ENCODE measurements around the gene POLD2.

POLD2 gene

GRCh38 chr7:44066494-44067063, 56.8 kb downstream of the POLD2 start:
- Histone ChIP-seq H3K4me3 (ENCODE audit: low read length) (no peak overlapping the region), H3K27me3 (ENCODE audit: control insufficient read depth, insufficient read depth, low read length) (peaks cover 20% of the 10 kb centered on the region), H3K9me3 (ENCODE audit: control insufficient read depth, low read depth, low read length) (no peaks in the 10 kb centered on the region), H3K4me1 (ENCODE audit: control insufficient read depth, low read depth, low read length) (peaks cover 26% of the 10 kb centered on the region), H3K36me3 (ENCODE audit: control insufficient read depth, low read depth, low read length) (no peaks in the 10 kb centered on the region), H3K9ac (ENCODE audit: low read length) (no peak overlapping the region), H3K27ac (ENCODE audit: low read length) (no peak overlapping the region)

DNA sequence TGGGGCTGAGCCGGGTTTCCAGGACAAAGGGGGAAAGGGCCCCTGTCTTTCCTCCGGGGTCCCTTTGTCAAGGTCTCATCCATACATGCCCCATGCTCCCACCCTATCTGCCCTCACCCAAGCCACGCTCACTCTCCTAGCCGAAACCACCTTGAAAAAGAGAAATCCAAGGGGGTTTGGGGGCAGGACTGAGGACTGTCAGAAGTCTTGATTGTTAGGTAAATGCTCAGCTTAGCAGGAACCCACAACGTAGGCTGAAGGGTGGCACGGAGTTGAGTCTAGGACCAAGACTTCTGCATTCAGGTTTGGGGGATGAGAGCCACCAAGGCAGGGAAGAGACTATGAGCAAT, 57.3 kb downstream of the POLD2 start:
- Histone ChIP-seq H3K27me3 (ENCODE audit: control insufficient read depth, insufficient read depth, low read length) (peaks cover 20% of the 10 kb centered on the region), H3K9me3 (ENCODE audit: control insufficient read depth, low read depth, low read length) (no peaks in the 10 kb centered on the region), H3K4me1 (ENCODE audit: control insufficient read depth, low read depth, low read length) (peaks cover 26% of the 10 kb centered on the region), H3K9ac (ENCODE audit: low read length) (no peak overlapping the region), H3K4me3 (ENCODE audit: low read length) (no peak overlapping the region), H3K36me3 (ENCODE audit: control insufficient read depth, low read depth, low read length) (no peaks in the 10 kb centered on the region), H3K27ac (ENCODE audit: low read length) (no peak overlapping the region)

DNA sequence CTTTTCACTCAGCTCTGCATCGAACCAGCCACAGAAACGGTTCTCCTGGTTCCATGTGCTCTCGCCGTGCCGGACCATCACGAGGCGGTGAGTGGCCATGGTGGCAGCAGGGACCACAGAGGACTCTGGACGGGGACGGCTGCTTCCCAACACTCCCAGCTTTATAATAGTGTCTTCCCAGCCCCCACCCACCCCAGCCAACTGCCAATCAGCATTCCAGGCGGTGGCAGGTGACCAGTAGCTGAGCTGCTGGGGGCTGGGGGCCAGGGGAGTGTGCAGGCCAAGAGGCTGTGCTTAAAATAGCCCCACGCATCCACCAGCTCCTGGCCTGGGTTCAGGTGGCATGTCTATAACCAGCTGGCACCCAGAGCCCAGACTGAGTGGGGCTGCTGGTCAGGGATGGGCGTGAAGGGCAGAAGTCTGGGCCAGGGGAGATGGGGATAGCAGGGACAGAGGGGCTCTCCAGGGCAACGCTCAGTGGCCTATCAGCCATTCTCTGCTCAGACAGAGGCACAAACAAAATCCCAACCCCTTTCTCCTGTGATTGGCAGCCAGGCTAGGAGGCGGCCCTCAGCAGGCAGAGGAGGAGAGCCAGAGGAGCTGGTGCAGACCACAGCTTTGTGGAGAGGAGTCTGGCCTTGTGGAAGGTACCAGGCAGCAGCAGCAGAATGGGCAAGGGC, 57.8 kb downstream of the POLD2 start, which contains the start of gene PGAM2:
PGAM2 (minus strand) TSS at position 137 of the 680 bp plus-strand sequence; CDS start at position 99, 38 bp downstream.
- H3K27ac ChIP-seq (ENCODE audit: low read length), result no peak within 1 kb of the TSS
- no peak within 1 kb of the TSS for H3K4me3 ChIP-seq (ENCODE audit: low read length)

GRCh38 chr7:44064791-44065430, 58.4 kb downstream of the POLD2 start:
- H3K4me1 ChIP-seq (ENCODE audit: control insufficient read depth, low read depth, low read length), result peaks cover 26% of the 10 kb centered on the region
- peaks cover 20% of the 10 kb centered on the region for H3K27me3 ChIP-seq (ENCODE audit: control insufficient read depth, insufficient read depth, low read length)
- no peaks in the 10 kb centered on the region for H3K9me3 ChIP-seq (ENCODE audit: control insufficient read depth, low read depth, low read length)
- no peak overlapping the region for H3K9ac ChIP-seq (ENCODE audit: low read length)
- no peak overlapping the region for H3K27ac ChIP-seq (ENCODE audit: low read length)
- peaks cover 4% of the 10 kb centered on the region for H3K36me3 ChIP-seq (ENCODE audit: control insufficient read depth, low read depth, low read length)
- no peak overlapping the region for H3K4me3 ChIP-seq (ENCODE audit: low read length)

More for the DNA sequence above, 57.8 kb downstream of the POLD2 start, which contains the start of gene PGAM2:
- Histone ChIP-seq H3K36me3 (ENCODE audit: control insufficient read depth, low read depth, low read length) (peaks cover 2% of the 10 kb centered on the region), H3K27me3 (ENCODE audit: control insufficient read depth, insufficient read depth, low read length) (peaks cover 20% of the 10 kb centered on the region), H3K9ac (ENCODE audit: low read length) (no peak within 1 kb of the TSS), H3K4me1 (ENCODE audit: control insufficient read depth, low read depth, low read length) (peaks cover 26% of the 10 kb centered on the region), H3K9me3 (ENCODE audit: control insufficient read depth, low read depth, low read length) (no peaks in the 10 kb centered on the region)

Data from iPS-18a (cell line).